CD4-positive, alpha-beta T cell treated with Interleukin-6 at 100 ng/mL for 8 hours (primary cell): ENCODE measurements around the gene AK4.

Experiments used
- DNase-seq: peaks from one replicate; pipeline ENCODE4 v3.0.0-alpha.2; 2020; ENCODE audit warnings: mixed read lengths, low spot score

AK4 gene

GRCh38 chr1:65176591-65176990 lies 28.6 kb downstream of the AK4 start:
- DNase-seq: no peak

DNA sequence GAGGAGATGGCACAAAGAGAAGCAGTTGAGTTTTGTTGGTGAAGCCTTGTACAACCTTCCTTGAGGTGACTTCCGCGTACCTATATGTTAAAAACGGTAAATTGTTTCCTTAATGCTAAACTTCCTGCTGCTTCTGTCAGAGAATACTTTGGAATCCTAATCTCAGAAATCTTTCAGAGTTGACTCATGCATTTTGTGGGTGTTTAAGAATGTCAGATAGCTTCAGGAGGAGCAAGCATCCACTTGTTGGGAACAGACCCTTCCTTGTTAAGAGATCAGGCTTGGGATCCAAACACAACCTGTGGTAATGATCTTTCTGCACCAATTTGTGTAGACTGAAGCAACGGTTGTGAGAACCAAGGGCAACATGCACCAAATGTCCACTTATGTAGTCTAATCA lies 29.5 kb downstream of the AK4 start:
- DNase-seq: no peak

GRCh38 chr1:65178235-65178634 lies 30.2 kb downstream of the AK4 start:
- no peak for DNase-seq

GRCh38 chr1:65179148-65179547 lies 31.1 kb downstream of the AK4 start:
- DNase-seq: no peak

DNA sequence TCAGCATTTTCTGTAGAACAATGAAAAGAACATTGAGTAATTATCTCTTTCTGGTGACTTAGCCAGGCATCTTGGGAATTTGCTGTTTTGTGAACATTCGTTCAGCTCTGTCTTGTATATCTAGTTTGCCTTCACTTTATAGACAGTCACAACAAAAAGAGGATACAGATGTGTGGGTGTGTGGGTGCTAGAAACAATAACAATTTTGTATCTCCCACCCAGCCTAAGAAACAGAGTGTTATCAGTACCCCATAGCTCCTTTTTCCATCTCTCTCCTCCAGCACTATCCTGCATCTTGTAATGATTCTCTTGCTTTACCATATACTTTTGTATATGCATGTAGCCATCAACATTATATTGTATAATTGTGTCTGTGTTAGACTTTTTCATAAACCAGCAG lies 33.0 kb downstream of the AK4 start:
- no peak for DNase-seq

DNA sequence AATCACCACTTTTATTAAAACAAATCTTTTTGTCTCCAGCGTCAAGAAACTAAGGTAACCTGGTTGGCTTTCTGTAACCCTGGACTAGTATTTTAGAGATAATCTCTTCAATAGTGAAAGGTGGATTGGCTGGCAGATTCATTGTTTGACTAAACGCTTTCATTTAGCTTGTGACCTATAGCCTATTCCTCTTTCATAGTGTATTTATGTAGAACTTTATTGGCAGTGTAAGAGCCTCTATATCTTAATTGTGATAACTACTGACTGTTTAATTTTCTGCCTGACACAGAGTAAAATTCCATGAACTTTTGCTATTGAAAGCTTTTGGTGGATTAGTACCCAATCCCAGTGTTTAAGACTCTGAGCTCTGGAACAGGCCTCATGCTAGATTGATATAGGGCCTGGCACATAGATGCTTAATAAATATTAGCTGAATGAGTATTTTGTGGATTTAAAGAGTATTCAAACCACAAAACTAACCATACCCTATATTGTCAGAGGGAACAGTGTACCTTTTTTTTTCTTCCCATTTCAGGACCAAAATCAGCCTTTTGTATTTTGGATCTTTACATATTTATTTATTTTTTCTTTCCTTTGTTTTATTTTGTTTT lies 34.8 kb downstream of the AK4 start:
- DNase-seq: no peak

DNA sequence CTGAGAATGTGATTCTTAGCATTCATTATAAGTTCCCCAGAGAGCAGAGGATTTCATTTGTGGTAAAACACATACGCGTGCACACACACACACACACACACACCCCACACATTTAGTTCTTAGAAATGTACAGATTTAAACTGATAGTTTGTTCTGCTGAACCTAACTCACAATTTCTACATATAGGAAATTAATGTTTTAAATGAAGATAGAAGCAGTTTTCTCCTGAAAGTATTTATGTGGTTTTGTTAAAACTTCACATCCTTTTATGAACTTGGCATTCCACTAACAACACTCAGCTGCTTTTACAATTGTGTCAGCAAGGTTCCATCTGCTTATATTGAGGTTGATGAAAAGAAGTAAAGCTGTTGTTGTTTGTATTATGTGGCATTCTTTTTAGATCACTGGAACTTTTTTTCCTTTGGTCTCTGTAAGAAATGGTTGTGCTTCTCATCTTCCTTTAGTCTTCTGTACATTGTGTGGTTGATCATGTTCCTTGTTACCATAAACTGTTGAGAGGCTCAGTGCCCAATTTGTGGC lies 41.6 kb downstream of the AK4 start:
- no peak for DNase-seq

DNA sequence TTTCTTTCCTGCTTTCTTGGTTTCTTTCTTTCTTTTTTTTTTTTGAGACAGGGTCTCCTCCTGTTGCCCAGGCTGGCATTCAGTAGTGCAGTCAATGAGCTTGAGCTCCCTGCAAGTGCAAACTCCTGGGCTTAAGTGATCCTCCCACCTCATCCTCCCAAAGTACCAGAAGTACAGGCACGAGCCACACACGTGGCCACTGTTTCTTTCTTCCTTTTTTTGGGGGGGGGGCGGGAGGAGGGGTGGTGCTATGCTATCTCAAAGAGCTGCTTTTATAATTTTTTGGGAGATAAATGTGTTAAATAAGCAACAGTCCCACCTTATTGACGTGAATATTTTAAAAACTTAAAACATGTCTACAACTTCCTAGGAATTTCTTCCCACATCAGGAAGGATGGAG lies 42.2 kb downstream of the AK4 start:
- no peak for DNase-seq

DNA sequence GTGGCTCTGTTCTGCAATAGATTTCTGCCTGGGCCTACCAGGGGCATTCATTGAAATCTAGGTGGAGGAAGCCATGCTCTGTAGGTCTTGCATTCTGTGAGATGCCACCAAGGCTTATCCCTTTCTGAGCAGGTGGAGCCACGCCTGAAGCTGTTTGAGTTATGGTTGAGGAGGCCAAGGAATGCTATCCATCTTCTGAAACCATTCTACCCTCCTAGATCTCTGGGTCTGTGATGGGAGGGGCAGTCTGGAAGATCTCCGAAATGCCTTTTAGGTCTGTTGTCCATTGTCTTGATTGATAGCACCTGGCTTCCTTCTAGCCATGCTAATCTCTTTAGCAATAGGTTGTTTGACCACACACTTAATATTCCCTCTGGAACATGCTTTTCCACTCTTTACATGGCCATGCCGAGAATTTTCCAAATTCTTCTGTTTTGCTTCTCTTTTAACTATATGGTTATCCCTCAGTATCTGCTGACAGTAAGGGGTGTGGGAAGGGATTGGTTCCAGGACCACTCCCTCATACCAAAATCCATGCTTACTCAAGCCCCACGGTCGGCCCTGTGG lies 45.2 kb downstream of the AK4 start:
- DNase-seq: no peak

GRCh38 chr1:65195495-65196417 lies 47.8 kb downstream of the AK4 start:
- DNase-seq: no peak

- no peak for DNase-seq
These were observed 48.9 kb downstream of the AK4 start for GRCh38 chr1:65196926-65197325.

DNA sequence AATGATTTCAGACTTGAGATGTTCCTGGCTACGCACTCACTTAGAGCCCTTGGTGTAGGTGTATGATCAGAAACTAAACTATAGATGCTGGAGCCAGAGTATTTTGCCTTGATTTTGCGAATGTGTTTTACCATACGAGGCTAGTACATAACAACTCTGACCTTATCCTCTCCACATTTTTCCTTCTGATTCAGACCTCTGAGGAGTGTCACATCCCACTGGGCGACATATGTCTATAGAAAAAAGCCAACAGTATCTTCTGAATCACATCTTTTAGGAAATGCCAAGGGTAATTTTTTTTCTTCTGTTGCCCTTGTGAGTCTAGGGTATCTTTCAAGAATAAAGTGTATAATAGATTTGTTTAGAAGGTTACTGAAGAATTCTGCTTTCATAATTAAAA lies 49.6 kb downstream of the AK4 start:
- no peak for DNase-seq

DNA sequence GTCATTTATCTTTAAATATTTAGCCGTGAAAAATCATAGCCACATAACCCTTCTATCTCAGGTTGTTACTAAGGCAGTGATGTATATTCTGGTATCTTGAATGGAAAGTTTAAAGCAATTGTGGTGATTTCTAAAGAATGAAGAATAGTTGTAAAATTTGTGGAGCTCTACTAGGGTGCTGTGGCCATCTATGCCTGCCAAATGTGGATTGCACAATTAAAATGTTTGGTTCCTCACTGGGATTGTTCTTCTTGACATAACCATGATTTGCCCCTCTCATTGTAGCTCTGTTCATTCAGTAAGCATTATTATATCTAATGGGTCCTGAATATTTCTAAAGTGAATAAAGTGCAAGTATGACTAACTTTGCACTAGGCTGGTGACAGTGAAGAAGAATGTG lies 50.1 kb downstream of the AK4 start:
- no peak for DNase-seq

DNA sequence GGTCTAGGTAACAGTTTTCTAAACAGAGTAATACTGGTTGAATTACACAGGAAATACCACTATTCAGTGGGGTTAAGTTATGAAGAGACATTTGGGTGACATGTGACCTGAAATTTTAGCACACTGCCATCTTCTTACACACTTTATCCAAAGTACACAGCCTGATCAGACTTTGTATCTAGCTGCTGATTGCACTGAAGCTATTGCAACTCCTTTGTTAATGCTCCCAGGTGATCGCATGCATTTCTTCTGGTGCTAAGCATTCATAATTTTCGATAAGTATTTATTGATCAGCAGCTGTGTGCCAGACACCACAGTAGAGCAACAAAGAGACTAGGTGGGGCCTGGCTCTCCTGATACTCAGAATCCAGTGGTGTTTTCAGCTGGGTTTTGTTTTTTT lies 52.4 kb downstream of the AK4 start:
- DNase-seq: no peak

- no peak for DNase-seq
These were observed 58.8 kb downstream of the AK4 start for GRCh38 chr1:65206836-65207235.

DNA sequence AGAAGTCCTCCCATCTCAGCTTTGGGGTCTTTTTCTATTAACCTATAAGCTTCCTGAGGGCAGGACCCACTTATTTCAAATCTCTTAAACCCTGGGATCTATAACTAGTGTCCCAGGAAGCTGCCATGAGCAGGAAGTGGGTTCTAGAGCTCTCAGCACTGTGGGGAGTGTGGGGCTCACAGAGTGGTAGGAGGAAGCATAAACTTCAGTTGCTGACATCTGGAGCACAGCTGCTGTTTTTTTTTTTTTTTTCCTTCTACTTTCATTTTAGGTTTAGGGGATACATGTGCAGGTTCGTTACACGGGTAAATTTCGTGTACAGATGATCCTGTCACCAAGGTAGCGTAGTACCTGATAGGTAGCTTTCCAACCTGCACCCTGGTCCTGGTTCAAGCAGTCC lies 59.3 kb downstream of the AK4 start:
- DNase-seq: no peak

GRCh38 chr1:65208563-65208973 lies 60.6 kb downstream of the AK4 start:
- DNase-seq: no peak

- no peak for DNase-seq
These were observed 61.2 kb downstream of the AK4 start for GRCh38 chr1:65209005-65209885.

DNA sequence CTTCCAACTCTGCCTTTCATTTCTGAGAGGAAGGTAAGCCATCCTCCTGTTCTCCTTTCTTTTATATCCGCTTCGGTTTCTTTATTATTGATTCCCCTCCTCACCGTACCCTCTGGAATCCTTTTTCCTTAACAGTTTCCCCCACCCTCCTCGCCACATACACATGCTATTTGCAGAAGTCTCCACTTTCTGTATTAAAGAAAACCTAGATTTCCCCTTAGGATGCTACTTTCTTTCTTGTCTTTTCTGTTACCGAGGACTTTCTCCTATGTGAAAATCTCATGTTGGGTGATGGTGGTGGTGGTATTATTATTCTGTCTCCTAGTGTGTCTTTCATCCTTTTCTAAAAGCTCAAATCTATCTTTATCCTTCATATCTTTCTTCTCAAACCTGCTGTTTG lies 62.3 kb downstream of the AK4 start:
- DNase-seq: no peak

DNA sequence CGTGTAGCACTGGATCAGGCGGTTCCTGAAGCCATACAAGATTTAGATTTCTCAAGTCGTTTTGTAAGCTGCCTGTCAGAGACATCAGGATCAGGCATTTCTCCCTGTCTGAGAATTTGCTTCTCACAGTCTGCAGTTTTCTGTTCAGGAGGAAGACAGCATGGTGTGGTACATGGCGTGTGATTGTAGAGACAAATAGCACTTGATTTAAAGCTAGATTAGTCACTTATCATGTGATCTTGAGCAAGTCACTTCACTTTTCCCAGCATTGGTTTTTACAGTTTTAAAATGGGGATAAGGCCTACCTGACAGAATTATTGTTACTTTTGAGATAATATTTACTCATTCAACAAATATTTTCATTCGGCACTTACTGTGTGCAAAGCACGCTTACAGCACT lies 63.3 kb downstream of the AK4 start:
- no peak for DNase-seq

- DNase-seq: no peak
These were observed 65.4 kb downstream of the AK4 start for GRCh38 chr1:65213271-65214023.
